H1 (cell line): ENCODE results near the gene ADAM22. TPM values are rescaled to one million over a fixed set of nuclear protein-coding genes. Genes with fewer than 3 reads are reported as not detected.

Experiments used
- CTCF ChIA-PET: fragments of 300-600 bp; sonication (Branson Sonifier 250); formaldehyde crosslinking; loops from one replicate; lab custom pipeline; 2021; ENCODE audit not compliant: partially characterized antibody; lab: Charles Lee
- POLR2A ChIA-PET: fragments of 300-600 bp; sonication (Branson Sonifier 250); formaldehyde crosslinking; loops from one replicate; lab custom pipeline; 2021; ENCODE audit warnings: inconsistent platforms; ENCODE audit not compliant: partially characterized antibody; lab: Charles Lee
- DNase-seq, 2 experiments: peaks; one replicate each; pipeline versions ENCODE4 v3.0.0 to v3.0.0-alpha.2; 2010 to 2022; ENCODE audit warnings: low spot score in 2 of 2, low read depth in 1 of 2, mixed read lengths in 1 of 2
- FAIRE-seq: peaks from 2 replicates; lab custom pipeline; 2011; peaks lifted over from hg19 to GRCh38; lab: Jason Lieb, UNC
- H2AFZ ChIP-seq: 2 replicates; pipeline ENCODE4 v1.8.1; 2012; ENCODE audit warnings: low read length, inconsistent platforms
- H2AK5ac ChIP-seq: 2 replicates; pipeline ENCODE4 v1.6.1; 2013; ENCODE audit warnings: low read depth, low read length
- H2BK120ac ChIP-seq: replicated peaks from 2 replicates; pipeline ENCODE3; 2013; ENCODE audit warnings: low read depth, low read length, inconsistent platforms
- H2BK12ac ChIP-seq: 2 replicates; pipeline ENCODE4 v1.6.1; 2013; ENCODE audit warnings: low read depth, low read length
- H2BK15ac ChIP-seq: 2 replicates; pipeline ENCODE4 v1.6.1; 2013; ENCODE audit warnings: low read length
- H2BK20ac ChIP-seq: 2 replicates; pipeline ENCODE4 v1.6.1; 2013; ENCODE audit warnings: low read length
- H2BK5ac ChIP-seq: 2 replicates; pipeline ENCODE4 v1.6.1; 2013; ENCODE audit warnings: low read depth, low read length
- H3K14ac ChIP-seq: 2 replicates; pipeline ENCODE4 v1.6.1; 2013; ENCODE audit warnings: inconsistent platforms; ENCODE audit not compliant: insufficient read length
- H3K18ac ChIP-seq: 2 replicates; pipeline ENCODE4 v1.6.1; 2013; ENCODE audit warnings: low read length; ENCODE audit errors: extremely low read depth
- H3K23ac ChIP-seq: 2 replicates; pipeline ENCODE4 v1.6.1; 2013; ENCODE audit warnings: inconsistent platforms; ENCODE audit not compliant: insufficient read length
- H3K23me2 ChIP-seq: 2 replicates; pipeline ENCODE4 v1.6.1; 2013; ENCODE audit warnings: low read depth, low read length
- H3K27ac ChIP-seq: 2 replicates; pipeline ENCODE4 v1.6.1; 2011; ENCODE audit warnings: low read depth, low read length, inconsistent platforms
- H3K27me3 ChIP-seq, 4 experiments: replicated peaks in 1 of 4; 1 replicate in 1 of 4; 2 replicates in 3 of 4; pipeline versions ENCODE4 v1.6.1 to v1.8.1; 2011 to 2013; ENCODE audit warnings: low read length in 3 of 4, mild to moderate bottlenecking in 3 of 4, inconsistent platforms in 2 of 4, mixed read lengths in 2 of 4, moderate library complexity in 1 of 4; ENCODE audit not compliant: control insufficient read depth in 3 of 4, insufficient read depth in 3 of 4; ENCODE audit errors: extremely low read depth in 1 of 4
- H3K36me3 ChIP-seq, 4 experiments: 2 replicates each; pipeline versions ENCODE4 v1.6.1 to v1.8.1; 2011 to 2013; ENCODE audit warnings: mild to moderate bottlenecking in 4 of 4, low read length in 3 of 4, moderate library complexity in 2 of 4, control low read depth in 1 of 4, inconsistent platforms in 1 of 4; ENCODE audit not compliant: insufficient read depth in 4 of 4, control insufficient read depth in 2 of 4
- H3K4ac ChIP-seq: replicated peaks from 2 replicates; pipeline ENCODE3; 2013; ENCODE audit warnings: low read length, low read depth, mixed read lengths, inconsistent platforms; ENCODE audit not compliant: insufficient read length
- H3K4me1 ChIP-seq, 4 experiments: replicated peaks in 1 of 4; 1 replicate in 1 of 4; 2 replicates in 3 of 4; pipeline versions ENCODE4 v1.6.1 to v1.8.1; 2011 to 2013; ENCODE audit warnings: low read length in 3 of 4, inconsistent platforms in 2 of 4, mixed read lengths in 1 of 4; ENCODE audit not compliant: insufficient read depth in 4 of 4, control insufficient read depth in 3 of 4
- H3K4me2 ChIP-seq, 2 experiments: 2 replicates each; pipeline versions ENCODE4 v1.6.1 to v1.8.1; 2011 to 2013; ENCODE audit warnings: low read depth in 2 of 2, low read length in 2 of 2, control low read depth in 1 of 2, inconsistent platforms in 1 of 2, mild to moderate bottlenecking in 1 of 2; ENCODE audit not compliant: insufficient read depth in 1 of 2
- H3K4me3 ChIP-seq, 4 experiments: fragments of 200-600, 300-600 bp in 1 of 4; sonication (generic), shearing (Covaris generic), sonication (Bioruptor Twin) in 1 of 4; 2 replicates each; pipeline versions ENCODE4 v1.5.1 to v1.8.1; 2011 to 2016; ENCODE audit warnings: low read length in 4 of 4, low read depth in 3 of 4, control low read depth in 2 of 4, inconsistent platforms in 2 of 4, mild to moderate bottlenecking in 2 of 4, mixed read lengths in 1 of 4, moderate library complexity in 1 of 4; ENCODE audit not compliant: insufficient read depth in 2 of 4; ENCODE audit errors: extremely low read depth in 1 of 4
- H3K56ac ChIP-seq: replicated peaks from 2 replicates; pipeline ENCODE3; 2013; ENCODE audit warnings: low read depth, mild to moderate bottlenecking, mixed read lengths, low read length, inconsistent platforms; ENCODE audit not compliant: insufficient read length
- H3K79me1 ChIP-seq: 2 replicates; pipeline ENCODE4 v1.6.1; 2013; ENCODE audit warnings: low read depth, low read length, control low read depth
- H3K79me2 ChIP-seq, 2 experiments: 2 replicates each; pipeline versions ENCODE4 v1.6.1 to v1.8.1; 2012 to 2013; ENCODE audit warnings: low read length in 2 of 2, mild to moderate bottlenecking in 2 of 2, inconsistent platforms in 1 of 2; ENCODE audit not compliant: insufficient read depth in 2 of 2, control insufficient read depth in 1 of 2
- H3K9ac ChIP-seq, 4 experiments: replicated peaks in 1 of 4; 1 replicate in 1 of 4; 2 replicates in 3 of 4; pipeline versions ENCODE4 v1.6.1 to v1.8.1; 2011 to 2013; ENCODE audit warnings: low read depth in 3 of 4, low read length in 3 of 4, control low read depth in 2 of 4, mild to moderate bottlenecking in 2 of 4, moderate library complexity in 2 of 4, inconsistent platforms in 1 of 4; ENCODE audit errors: extremely low read depth in 1 of 4
- H3K9me3 ChIP-seq, 2 experiments: 2 replicates each; pipeline versions ENCODE4 v1.6.1 to v1.8.1; 2012 to 2013; ENCODE audit warnings: mild to moderate bottlenecking in 2 of 2, moderate library complexity in 2 of 2, control low read depth in 1 of 2, inconsistent platforms in 1 of 2, low read depth in 1 of 2, low read length in 1 of 2, mixed read lengths in 1 of 2; ENCODE audit not compliant: insufficient read depth in 2 of 2
- H4K20me1 ChIP-seq, 2 experiments: replicated peaks in 1 of 2; 2 replicates each; pipeline versions ENCODE3 to v1.8.1; 2011 to 2013; ENCODE audit warnings: inconsistent platforms in 2 of 2, low read length in 2 of 2, mild to moderate bottlenecking in 1 of 2; ENCODE audit not compliant: insufficient read depth in 2 of 2, control insufficient read depth in 1 of 2
- H4K5ac ChIP-seq: 2 replicates; pipeline ENCODE4 v1.6.1; 2013; ENCODE audit warnings: low read length, low read depth, mixed read lengths, inconsistent platforms; ENCODE audit not compliant: insufficient read length
- H4K8ac ChIP-seq: 2 replicates; pipeline ENCODE4 v1.8.0; 2013; ENCODE audit warnings: mild to moderate bottlenecking, moderate library complexity, low read length, inconsistent platforms; ENCODE audit not compliant: insufficient read depth; ENCODE audit errors: extremely low read depth
- H4K91ac ChIP-seq: replicated peaks from 2 replicates; pipeline ENCODE3; 2013; ENCODE audit warnings: low read length, mixed read lengths, inconsistent platforms; ENCODE audit not compliant: insufficient read length
- CBX5 ChIP-seq: fragments of 300-800, 300-1000 bp; sonication (generic); IDR thresholded peaks from 2 replicates; pipeline ENCODE4 v1.7.1; 2016; ENCODE audit warnings: antibody characterized with exemption, low read length, low read depth
- EP300 ChIP-seq, 2 experiments: IDR thresholded peaks; 1 replicate in 1 of 2; 2 replicates in 1 of 2; pipeline ENCODE4 v1.6.1; 2011 to 2012; ENCODE audit warnings: low read depth in 2 of 2, low read length in 2 of 2, mild to moderate bottlenecking in 2 of 2, borderline replicate concordance in 1 of 2, inconsistent platforms in 1 of 2, moderate library complexity in 1 of 2
- KDM4A ChIP-seq: IDR thresholded peaks from one replicate; pipeline ENCODE4 v1.7.1; 2012; ENCODE audit warnings: low read depth, mild to moderate bottlenecking, moderate library complexity, low read length, inconsistent platforms; ENCODE audit not compliant: severe bottlenecking
- SIN3A ChIP-seq, 2 experiments: IDR thresholded peaks in 1 of 2; conservative IDR thresholded peaks in 1 of 2; 2 replicates each; pipeline ENCODE4 v1.6.1; 2011 to 2012; ENCODE audit warnings: low read length in 2 of 2, improper control_type of control experiment in 1 of 2, low read depth in 1 of 2, mild to moderate bottlenecking in 1 of 2
- WGBS, 2 experiments: shearing (Covaris generic) in 1 of 2; methylation state at CpG; one replicate each; pipeline versions ENCODE4 v1.1.6 to v1.1.7; 2013 to 2015; ENCODE audit warnings: low lambda C conversion rate in 2 of 2, mixed read lengths in 2 of 2, inconsistent platforms in 1 of 2, low coverage in 1 of 2, missing lambda C conversion rate in 1 of 2; ENCODE audit not compliant: insufficient replicate concordance in 2 of 2, insufficient coverage in 1 of 2, insufficient read length in 1 of 2; ENCODE audit errors: extremely low coverage in 1 of 2, missing lambda C conversion rate in 1 of 2; 5-methylcytosine and 5-hydroxymethylcytosine counted together
- polyA plus RNA-seq, 7 experiments: library from polyadenylated mRNA; depleted of rRNA in 3 of 7; stranded (reverse) in 5 of 7; unstranded in 2 of 7; fragments of >200 nt in 5 of 7; fragments of 200-250 nt in 2 of 7; gene quantifications; 1 replicate in 5 of 7; 2 replicates in 1 of 7; 4 replicates in 1 of 7; pipeline versions ENCODE4 v1.2.1 to v1.2.3, GENCODE V29; 2011 to 2013; ENCODE audit warnings: missing spikeins in 2 of 7, mixed read lengths in 2 of 7
- total RNA-seq: library from RNA; stranded (reverse); fragmentation: NEBNext Ultra II Directional; extraction: Animal tissue kit (Norgen Biotek cat#: 25700); gene quantifications from 2 replicates; pipeline ENCODE4 v1.2.1, GENCODE V29; 2021

ADAM22 gene
- total and polyA plus RNA-seq, 2 of the 8 experiments (the other 6 are each of a cell fraction or from before 2014, with no cell fraction given) = 4.6 to 21.4 TPM

- H2BK15ac ChIP-seq = no peak overlapping the region
- H3K4ac ChIP-seq = no peak overlapping the region
- no peak for FAIRE-seq
- no peak overlapping the region for H4K5ac ChIP-seq
- H3K14ac ChIP-seq = no peak overlapping the region
- no peaks in the 10 kb centered on the region for H3K79me2 ChIP-seq
- no peak overlapping the region for H3K18ac ChIP-seq
- no peaks in the 10 kb centered on the region for H4K20me1 ChIP-seq
- 93% methylated on average over 2 of the region's 2 CpGs; no CpG with 5 or more reads in 1 of the 2 experiments for WGBS, 2 experiments
- CTCF ChIA-PET = interaction anchor here (1.6 kb wide), 1 partner anchor 28 kb away, joined by 6 read pairs; no protein-coding TSS in a partner anchor
- POLR2A ChIA-PET = no interaction called here
- H3K9me3 ChIP-seq = no peaks in the 10 kb centered on the region
- H3K27ac ChIP-seq = no peak overlapping the region
- no peak overlapping the region for H2BK120ac ChIP-seq
- H3K23me2 ChIP-seq = no peaks in the 10 kb centered on the region
- H3K79me1 ChIP-seq = no peaks in the 10 kb centered on the region
- no peak for DNase-seq
- no peak overlapping the region for H2AFZ ChIP-seq
- no peak overlapping the region for H3K23ac ChIP-seq
- no peaks in the 10 kb centered on the region for H3K4me1 ChIP-seq
- no peak overlapping the region for H2BK12ac ChIP-seq
- no peaks in the 10 kb centered on the region for H3K27me3 ChIP-seq
- H4K91ac ChIP-seq = no peak overlapping the region
- H4K8ac ChIP-seq = no peak overlapping the region
- H3K36me3 ChIP-seq = no peaks in the 10 kb centered on the region
- no peak overlapping the region for H3K9ac ChIP-seq
- no peak overlapping the region for H3K4me2 ChIP-seq
- no peak overlapping the region for H2AK5ac ChIP-seq
- no peak overlapping the region for H2BK5ac ChIP-seq
- no peak overlapping the region for H2BK20ac ChIP-seq
- no peak overlapping the region for H3K4me3 ChIP-seq
- no peak overlapping the region for H3K56ac ChIP-seq
- TF ChIP-seq EP300 (IDR thresholded peaks at IDR 0.05; ENCODE audit: borderline replicate concordance in 1 of 2, low read depth in 2 of 2, low read length in 2 of 2) (no peak), CBX5 (no peak), SIN3A (conservative IDR thresholded peaks at IDR 0.05 in 1 of 2, IDR thresholded peaks at IDR 0.05 in 1 of 2; ENCODE audit: low read depth in 1 of 2, low read length in 2 of 2) (no peak), KDM4A (no peak)
Measured at GRCh38 chr7:88141479-88141878, 207.4 kb downstream of the ADAM22 start.
